SK-N-MC (cell line): ENCODE measurements around the gene SMYD3.
"Not testable (repeated sequence)": the region's sequence is repeated elsewhere in the genome, so short reads cannot be mapped to it uniquely, and the experiment has no call there.

Experiments
- DNase-seq: peaks from one replicate; pipeline ENCODE4 v3.0.0-alpha.2; 2011; ENCODE audit warnings: low read depth, low spot score
- H3K27ac ChIP-seq: fragments of 200-600 bp; sonication (generic); 2 replicates; pipeline ENCODE4 v1.5.1; 2016; ENCODE audit warnings: mixed run types
- H3K36me3 ChIP-seq: fragments of 200-600 bp; sonication (generic); 2 replicates; pipeline ENCODE4 v1.6.1; 2017; ENCODE audit warnings: antibody characterized with exemption, low read length, mixed read lengths; ENCODE audit not compliant: insufficient read depth
- H3K4me3 ChIP-seq: fragments of 200-600 bp; sonication (generic); 2 replicates; pipeline ENCODE4 v1.5.1; 2016
- H3K9ac ChIP-seq: fragments of 200-600 bp; sonication (generic); 2 replicates; pipeline ENCODE4 v1.8.0; 2017; ENCODE audit warnings: mixed run types, mixed read lengths; ENCODE audit not compliant: insufficient read length
- H3K9me3 ChIP-seq: fragments of 200-600 bp; sonication (generic); 2 replicates; pipeline ENCODE4 v1.6.1; 2017; ENCODE audit warnings: low read depth, mild to moderate bottlenecking, antibody characterized with exemption, low read length, moderate library complexity, mixed read lengths
- EZH2 ChIP-seq: fragments of 200-600 bp; sonication (generic); IDR thresholded peaks from one replicate; pipeline ENCODE4 v1.6.1; 2017; ENCODE audit warnings: antibody characterized with exemption
- FOXP2 ChIP-seq: optimal IDR thresholded peaks from 2 replicates; pipeline ENCODE3; 2011; ENCODE audit warnings: mild to moderate bottlenecking, moderate library complexity; ENCODE audit not compliant: insufficient read depth; ENCODE audit errors: extremely low read length, control extremely low read depth
- POLR2AphosphoS5 ChIP-seq: IDR thresholded peaks from 2 replicates; pipeline ENCODE4 v1.6.1; 2012; ENCODE audit warnings: mild to moderate bottlenecking, low read depth, low read length, borderline replicate concordance

Gene SMYD3

GRCh38 chr1:245742896-245743295, 764.2 kb downstream of the SMYD3 start:
- Histone ChIP-seq H3K4me3 (no peak overlapping the region), H3K36me3 (no peaks in the 10 kb centered on the region), H3K9ac (no peak overlapping the region), H3K9me3 (no peaks in the 10 kb centered on the region), H3K27ac (no peak overlapping the region)
- TF ChIP-seq POLR2AphosphoS5: no peak
- no peak for TF ChIP-seq FOXP2
- TF ChIP-seq EZH2: no peak
- DNase-seq: no peak

GRCh38 chr1:245740336-245740735, 766.7 kb downstream of the SMYD3 start:
- H3K9ac ChIP-seq, H3K9me3 ChIP-seq, H3K27ac ChIP-seq, H3K4me3 ChIP-seq, DNase-seq, H3K36me3 ChIP-seq: not testable (repeated sequence)

GRCh38 chr1:245730801-245731200, 776.3 kb downstream of the SMYD3 start:
- H3K4me3 ChIP-seq: no peak overlapping the region
- H3K27ac ChIP-seq: no peak overlapping the region
- no peaks in the 10 kb centered on the region for H3K36me3 ChIP-seq
- H3K9me3 ChIP-seq: no peaks in the 10 kb centered on the region
- no peak for DNase-seq
- TF ChIP-seq POLR2AphosphoS5: no peak
- TF ChIP-seq FOXP2: no peak
- TF ChIP-seq EZH2: no peak
- H3K9ac ChIP-seq: no peak overlapping the region

GRCh38 chr1:245728035-245728434, 779.0 kb downstream of the SMYD3 start:
- H3K4me3 ChIP-seq, H3K9me3 ChIP-seq, H3K36me3 ChIP-seq, H3K27ac ChIP-seq, H3K9ac ChIP-seq, DNase-seq: not testable (repeated sequence)

GRCh38 chr1:245721488-245721887, 785.6 kb downstream of the SMYD3 start:
- H3K36me3 ChIP-seq: no peaks in the 10 kb centered on the region
- no peak overlapping the region for H3K9ac ChIP-seq
- DNase-seq: no peak
- TF ChIP-seq EZH2 (no peak), POLR2AphosphoS5 (no peak), FOXP2 (no peak)
- H3K4me3 ChIP-seq: no peak overlapping the region
- H3K27ac ChIP-seq: no peak overlapping the region
- no peaks in the 10 kb centered on the region for H3K9me3 ChIP-seq

GRCh38 chr1:245718951-245719350, 788.1 kb downstream of the SMYD3 start:
- no peak overlapping the region for H3K9ac ChIP-seq
- DNase-seq: no peak
- no peaks in the 10 kb centered on the region for H3K9me3 ChIP-seq
- TF ChIP-seq POLR2AphosphoS5 (no peak), EZH2 (no peak), FOXP2 (no peak)
- H3K27ac ChIP-seq: no peak overlapping the region
- no peak overlapping the region for H3K4me3 ChIP-seq
- no peaks in the 10 kb centered on the region for H3K36me3 ChIP-seq

- H3K9ac ChIP-seq: no peak overlapping the region
- H3K27ac ChIP-seq: no peak overlapping the region
- no peak overlapping the region for H3K4me3 ChIP-seq
- TF ChIP-seq FOXP2 (no peak), EZH2 (no peak), POLR2AphosphoS5 (no peak)
- DNase-seq: no peak
- no peaks in the 10 kb centered on the region for H3K9me3 ChIP-seq
- H3K36me3 ChIP-seq: no peaks in the 10 kb centered on the region
These were observed 789.0 kb downstream of the SMYD3 start for GRCh38 chr1:245718123-245718522.

- Histone ChIP-seq H3K27ac (no peak overlapping the region), H3K9ac (no peak overlapping the region), H3K4me3 (no peak overlapping the region), H3K36me3 (no peaks in the 10 kb centered on the region), H3K9me3 (no peaks in the 10 kb centered on the region)
- DNase-seq: no peak
- no peak for TF ChIP-seq POLR2AphosphoS5
- TF ChIP-seq EZH2: no peak
- TF ChIP-seq FOXP2: no peak
These were observed 789.5 kb downstream of the SMYD3 start for GRCh38 chr1:245717611-245718010.

- no peak for TF ChIP-seq POLR2AphosphoS5
- TF ChIP-seq FOXP2: no peak
- no peak for TF ChIP-seq EZH2
- no peak overlapping the region for H3K9ac ChIP-seq
These were observed 790.5 kb downstream of the SMYD3 start for GRCh38 chr1:245716561-245716960.

GRCh38 chr1:245715970-245716369, 791.1 kb downstream of the SMYD3 start:
- no peak for DNase-seq
- H3K9me3 ChIP-seq: no peaks in the 10 kb centered on the region
- no peaks in the 10 kb centered on the region for H3K36me3 ChIP-seq
- no peak for TF ChIP-seq POLR2AphosphoS5
- TF ChIP-seq FOXP2: no peak
- TF ChIP-seq EZH2: no peak
- H3K9ac ChIP-seq: no peak overlapping the region
- no peak overlapping the region for H3K4me3 ChIP-seq
- no peak overlapping the region for H3K27ac ChIP-seq

More at GRCh38 chr1:245716561-245716960, 790.5 kb downstream of the SMYD3 start:
- H3K4me3 ChIP-seq: no peak overlapping the region
- no peak for DNase-seq
- H3K27ac ChIP-seq: no peak overlapping the region
- H3K9me3 ChIP-seq: no peaks in the 10 kb centered on the region
- H3K36me3 ChIP-seq: no peaks in the 10 kb centered on the region

- H3K27ac ChIP-seq: no peak overlapping the region
- TF ChIP-seq POLR2AphosphoS5: no peak
- TF ChIP-seq EZH2: no peak
- no peak for TF ChIP-seq FOXP2
- no peak for DNase-seq
- H3K9me3 ChIP-seq: no peaks in the 10 kb centered on the region
- no peak overlapping the region for H3K4me3 ChIP-seq
- H3K36me3 ChIP-seq: no peaks in the 10 kb centered on the region
- H3K9ac ChIP-seq: no peak overlapping the region
These were observed 791.8 kb downstream of the SMYD3 start for GRCh38 chr1:245715291-245715701.

GRCh38 chr1:245714027-245714426, 793.1 kb downstream of the SMYD3 start:
- not testable (repeated sequence) for H3K9ac ChIP-seq, H3K27ac ChIP-seq, H3K36me3 ChIP-seq, DNase-seq, H3K4me3 ChIP-seq, H3K9me3 ChIP-seq
